IMR-90 (cell line): ENCODE data around the gene DCD. TPM values are rescaled to one million over a fixed set of nuclear protein-coding genes. Genes with fewer than 3 reads are reported as not detected.

Experiments used
- ATAC-seq: fragments of 200-7000 bp; cut with Tn5 transposase; 2 replicates; pipeline ENCODE4 v1.9.1; 2020; ENCODE audit warnings: low read depth, mild to moderate bottlenecking, moderate library complexity
- BruUV-seq: library from RNA; stranded (reverse); fragments of 400-500 nt; replicated peaks from 2 replicates; lab custom pipeline; 2021; lab: Mats Ljungman, UMichigan
- CTCF ChIA-PET: fragments of 300-600 bp; formaldehyde crosslinking; extraction: SDS; loops from one replicate; lab custom pipeline; 2021; ENCODE audit warnings: antibody characterized with exemption; lab: Yijun Ruan, JAX
- POLR2A ChIA-PET: fragments of 300-600 bp; sonication (Branson Sonifier 250); formaldehyde crosslinking; loops from one replicate; lab custom pipeline; 2022; ENCODE audit warnings: antibody characterized with exemption; ENCODE audit not compliant: unreplicated experiment; lab: Charles Lee
- DNase-seq: peaks from one replicate; pipeline ENCODE4 v3.0.0; 2013
- H2AFZ ChIP-seq: replicated peaks from 2 replicates; pipeline ENCODE3; 2013; ENCODE audit warnings: low read length, mild to moderate bottlenecking; ENCODE audit not compliant: poor library complexity
- H2AK5ac ChIP-seq: 2 replicates; pipeline ENCODE4 v1.6.1; 2013; ENCODE audit warnings: low read depth, low read length, inconsistent platforms
- H2AK9ac ChIP-seq: replicated peaks from 2 replicates; pipeline ENCODE3; 2013; ENCODE audit warnings: mild to moderate bottlenecking, low read depth, low read length, moderate library complexity; ENCODE audit not compliant: poor library complexity
- H2BK120ac ChIP-seq: 2 replicates; pipeline ENCODE4 v1.6.1; 2013; ENCODE audit warnings: low read depth, low read length, inconsistent platforms
- H2BK15ac ChIP-seq: 3 replicates; pipeline ENCODE4 v1.6.1; 2013; ENCODE audit warnings: low read depth, low read length, inconsistent platforms
- H2BK20ac ChIP-seq: 2 replicates; pipeline ENCODE4 v1.6.1; 2013; ENCODE audit warnings: low read depth, mild to moderate bottlenecking, inconsistent platforms, low read length, moderate library complexity
- H2BK5ac ChIP-seq: 2 replicates; pipeline ENCODE4 v1.6.1; 2013; ENCODE audit warnings: mild to moderate bottlenecking, low read depth, low read length, inconsistent platforms; ENCODE audit not compliant: poor library complexity, severe bottlenecking
- H3K14ac ChIP-seq: replicated peaks from 2 replicates; pipeline ENCODE4 v1.6.1; 2013; ENCODE audit warnings: low read depth, low read length, inconsistent platforms
- H3K18ac ChIP-seq: 2 replicates; pipeline ENCODE4 v1.6.1; 2013; ENCODE audit warnings: low read depth, low read length, control low read depth
- H3K23ac ChIP-seq: 2 replicates; pipeline ENCODE4 v1.6.1; 2013; ENCODE audit warnings: low read depth, low read length, inconsistent platforms
- H3K27ac ChIP-seq: 2 replicates; pipeline ENCODE4 v1.5.1; 2013; ENCODE audit warnings: mild to moderate bottlenecking, control low read depth, low read length; ENCODE audit not compliant: insufficient read depth
- H3K27me3 ChIP-seq: 2 replicates; pipeline ENCODE4 v1.6.1; 2013; ENCODE audit warnings: low read length; ENCODE audit not compliant: control insufficient read depth, insufficient read depth
- H3K36me3 ChIP-seq: 2 replicates; pipeline ENCODE4 v1.6.1; 2013; ENCODE audit warnings: low read length, mixed read lengths; ENCODE audit not compliant: control insufficient read depth, insufficient read depth
- H3K4ac ChIP-seq: 2 replicates; pipeline ENCODE4 v1.6.1; 2013; ENCODE audit warnings: low read depth, low read length, inconsistent platforms
- H3K4me1 ChIP-seq: 2 replicates; pipeline ENCODE4 v1.6.1; 2013; ENCODE audit warnings: low read length, mixed read lengths; ENCODE audit not compliant: control insufficient read depth, insufficient read depth
- H3K4me2 ChIP-seq: 2 replicates; pipeline ENCODE4 v1.6.1; 2013; ENCODE audit warnings: low read depth, mild to moderate bottlenecking, control low read depth, low read length, moderate library complexity
- H3K4me3 ChIP-seq: 2 replicates; pipeline ENCODE4 v1.5.1; 2013; ENCODE audit warnings: low read depth, mild to moderate bottlenecking, control low read depth, low read length, moderate library complexity; ENCODE audit not compliant: insufficient read depth
- H3K56ac ChIP-seq: 2 replicates; pipeline ENCODE4 v1.6.1; 2013; ENCODE audit warnings: low read length, inconsistent platforms; ENCODE audit not compliant: insufficient read depth; ENCODE audit errors: extremely low read depth
- H3K79me1 ChIP-seq, 2 experiments: 2 replicates each; pipeline ENCODE4 v1.6.1; 2013; ENCODE audit warnings: low read length in 2 of 2, inconsistent platforms in 1 of 2, low read depth in 1 of 2
- H3K9ac ChIP-seq: 2 replicates; pipeline ENCODE4 v1.6.1; 2013; ENCODE audit warnings: low read depth, low read length, control low read depth
- H3K9me1 ChIP-seq: 2 replicates; pipeline ENCODE4 v1.6.1; 2013; ENCODE audit warnings: low read length, inconsistent platforms; ENCODE audit not compliant: insufficient read depth
- H3K9me3 ChIP-seq: 2 replicates; pipeline ENCODE4 v1.6.1; 2013; ENCODE audit warnings: low read length; ENCODE audit not compliant: control insufficient read depth, insufficient read depth
- H4K20me1 ChIP-seq: 2 replicates; pipeline ENCODE4 v1.6.1; 2013; ENCODE audit warnings: low read length, inconsistent platforms; ENCODE audit not compliant: insufficient read depth
- H4K5ac ChIP-seq: 2 replicates; pipeline ENCODE4 v1.6.1; 2013; ENCODE audit warnings: mild to moderate bottlenecking, low read depth, low read length, control low read depth
- H4K8ac ChIP-seq, 2 experiments: 2 replicates each; pipeline ENCODE4 v1.6.1; 2013; ENCODE audit warnings: low read depth in 2 of 2, low read length in 2 of 2, control low read depth in 1 of 2, inconsistent platforms in 1 of 2
- H4K91ac ChIP-seq: 2 replicates; pipeline ENCODE4 v1.6.1; 2013; ENCODE audit warnings: low read depth, low read length, inconsistent platforms; ENCODE audit not compliant: insufficient read depth
- BHLHE40 ChIP-seq: fragments of 150-350 bp; IDR thresholded peaks from 2 replicates; pipeline ENCODE4 v1.6.1; 2016; ENCODE audit warnings: mild to moderate bottlenecking, low read depth, low read length
- CEBPB ChIP-seq: IDR thresholded peaks from 2 replicates; pipeline ENCODE4 v1.6.1; 2012; ENCODE audit warnings: low read depth, low read length, improper control_type of control experiment
- CTCF ChIP-seq: conservative IDR thresholded peaks from 2 replicates; pipeline ENCODE4 v1.5.1; 2012; ENCODE audit warnings: mild to moderate bottlenecking, low read depth, low read length, improper control_type of control experiment
- ELK1 ChIP-seq: fragments of 150-350 bp; IDR thresholded peaks from 2 replicates; pipeline ENCODE4 v1.6.1; 2016; ENCODE audit warnings: low read depth, mild to moderate bottlenecking, low read length, moderate library complexity, borderline replicate concordance
- FOS ChIP-seq: fragments of 150-350 bp; IDR thresholded peaks from 2 replicates; pipeline ENCODE4 v1.6.1; 2016; ENCODE audit warnings: low read depth, low read length
- MAFK ChIP-seq: IDR thresholded peaks from 2 replicates; pipeline ENCODE4 v1.6.1; 2012; ENCODE audit warnings: low read depth, low read length, improper control_type of control experiment
- MAZ ChIP-seq: IDR thresholded peaks from 2 replicates; pipeline ENCODE4 v1.6.1; 2012; ENCODE audit warnings: low read depth, mild to moderate bottlenecking, low read length, improper control_type of control experiment, moderate library complexity, borderline replicate concordance
- MXI1 ChIP-seq: IDR thresholded peaks from 2 replicates; pipeline ENCODE4 v1.6.1; 2012; ENCODE audit warnings: low read depth, mild to moderate bottlenecking, low read length, moderate library complexity, borderline replicate concordance
- NFE2L2 ChIP-seq: fragments of 150-350 bp; IDR thresholded peaks from 2 replicates; pipeline ENCODE4 v1.6.1; 2016; ENCODE audit warnings: low read depth, mild to moderate bottlenecking, low read length
- POLR2A ChIP-seq: IDR thresholded peaks from 2 replicates; pipeline ENCODE4 v1.6.1; 2012; ENCODE audit warnings: mild to moderate bottlenecking, low read depth, low read length
- RAD21 ChIP-seq: IDR thresholded peaks from 2 replicates; pipeline ENCODE4 v1.6.1; 2012; ENCODE audit warnings: low read length, improper control_type of control experiment
- RCOR1 ChIP-seq: IDR thresholded peaks from 2 replicates; pipeline ENCODE4 v1.6.1; 2012; ENCODE audit warnings: mild to moderate bottlenecking, low read length, improper control_type of control experiment; ENCODE audit not compliant: insufficient replicate concordance
- RFX5 ChIP-seq: IDR thresholded peaks from 2 replicates; pipeline ENCODE4 v1.8.0; 2012; ENCODE audit warnings: low read depth, mild to moderate bottlenecking, low read length, moderate library complexity
- SMC3 ChIP-seq: fragments of 150-350 bp; IDR thresholded peaks from 2 replicates; pipeline ENCODE4 v1.6.1; 2016; ENCODE audit warnings: low read depth, mild to moderate bottlenecking, antibody characterized with exemption, low read length, moderate library complexity
- WGBS, 2 experiments: methylation state at CpG; one replicate each; pipeline versions ENCODE4 v1.1.5 to v1.1.7; 2013; ENCODE audit warnings: missing lambda C conversion rate in 2 of 2; ENCODE audit not compliant: insufficient read length in 1 of 2; ENCODE audit errors: extremely low coverage in 2 of 2; 5-methylcytosine and 5-hydroxymethylcytosine counted together
- dilution Hi-C: fragments of 300-500 bp; cut with HindIII; formaldehyde crosslinking; loops from one replicate; pipeline ENCODE4 v1.14.3; 2018; ENCODE audit warnings: low sequenced_read_pairs; ENCODE audit not compliant: unreplicated experiment
- in situ Hi-C: fragments of 300-500 bp; cut with MboI; formaldehyde crosslinking; loops from 3 replicates; pipeline ENCODE4 v1.14.3; 2019; ENCODE audit warnings: low sequenced_read_pairs, inconsistent platforms, mixed read lengths
- intact Hi-C: fragments of 100-400 bp; cut with micrococcal nuclease; formaldehyde crosslinking; loops from 2 replicates; pipeline ENCODE4 v1.10.0; 2022
- polyA plus RNA-seq, 3 experiments: library from polyadenylated mRNA; depleted of rRNA; stranded (reverse); fragments of >200 nt; gene quantifications; 2 replicates each; pipeline ENCODE4 v1.2.3, GENCODE V29; 2012; ENCODE audit warnings: low replicate concordance in 1 of 3
- total RNA-seq: library from RNA; depleted of rRNA; stranded (reverse); fragments of >200 nt; gene quantifications from 2 replicates; pipeline ENCODE4 v1.2.3, GENCODE V29; 2012

Gene DCD
- total and polyA plus RNA-seq, 2 of the 4 experiments (the other 2 are of a cell fraction) = not detected

GRCh38 chr12:54598970-54599369 lies 49.2 kb downstream of the DCD start:
- H3K79me1 ChIP-seq = no peaks in the 10 kb centered on the region
- in situ Hi-C loops (no loop called here), dilution Hi-C loops (no loop called here), intact Hi-C loops (no loop called here)
- no peaks in the 10 kb centered on the region for H3K9me1 ChIP-seq
- H2AK9ac ChIP-seq = no peak overlapping the region
- no peak overlapping the region for H2BK120ac ChIP-seq
- H3K56ac ChIP-seq = no peak overlapping the region
- H3K4me3 ChIP-seq = no peak overlapping the region
- no peak overlapping the region for H3K4me2 ChIP-seq
- no peaks in the 10 kb centered on the region for H3K36me3 ChIP-seq
- no peak for DNase-seq
- no peaks in the 10 kb centered on the region for H3K4me1 ChIP-seq
- CTCF ChIA-PET = interaction anchor here (0.7 to 1.0 kb wide), 2 partner anchors 19 to 428 kb away, joined by 3 read pairs; no protein-coding TSS in a partner anchor
- TF ChIP-seq NFE2L2 (no peak), CTCF (no peak), RFX5 (no peak), FOS (no peak), MAFK (no peak), RCOR1 (no peak), CEBPB (no peak), MXI1 (no peak), MAZ (no peak), RAD21 (no peak), ELK1 (no peak), BHLHE40 (no peak), SMC3 (no peak), POLR2A (no peak)
- H2BK15ac ChIP-seq = no peak overlapping the region
- no peak overlapping the region for H4K8ac ChIP-seq
- no peaks in the 10 kb centered on the region for H3K9me3 ChIP-seq
- no peak overlapping the region for H2AFZ ChIP-seq
- peaks cover 3% of the 10 kb centered on the region; the same call in 1 of the 2 replicates for H3K27me3 ChIP-seq
- no TSS peak for BruUV-seq
- no peak overlapping the region for H4K5ac ChIP-seq
- no peak for ATAC-seq
- H3K14ac ChIP-seq = no peak overlapping the region
- H2BK5ac ChIP-seq = no peak overlapping the region
- no peak overlapping the region for H2AK5ac ChIP-seq
- WGBS, 2 experiments = 59% methylated on average over 4 of the region's 5 CpGs; no CpG with 5 or more reads in 1 of the 2 experiments
- POLR2A ChIA-PET = no interaction called here
- H2BK20ac ChIP-seq = no peak overlapping the region
- H4K91ac ChIP-seq = no peak overlapping the region
- no peaks in the 10 kb centered on the region for H4K20me1 ChIP-seq
- H3K9ac ChIP-seq = no peak overlapping the region
- H3K4ac ChIP-seq = no peak overlapping the region
- no peak overlapping the region for H3K23ac ChIP-seq
- no peak overlapping the region for H3K18ac ChIP-seq
- H3K27ac ChIP-seq = no peak overlapping the region
